ENCODE measurements around the gene B4GALT2.

B4GALT2 gene

DNA sequence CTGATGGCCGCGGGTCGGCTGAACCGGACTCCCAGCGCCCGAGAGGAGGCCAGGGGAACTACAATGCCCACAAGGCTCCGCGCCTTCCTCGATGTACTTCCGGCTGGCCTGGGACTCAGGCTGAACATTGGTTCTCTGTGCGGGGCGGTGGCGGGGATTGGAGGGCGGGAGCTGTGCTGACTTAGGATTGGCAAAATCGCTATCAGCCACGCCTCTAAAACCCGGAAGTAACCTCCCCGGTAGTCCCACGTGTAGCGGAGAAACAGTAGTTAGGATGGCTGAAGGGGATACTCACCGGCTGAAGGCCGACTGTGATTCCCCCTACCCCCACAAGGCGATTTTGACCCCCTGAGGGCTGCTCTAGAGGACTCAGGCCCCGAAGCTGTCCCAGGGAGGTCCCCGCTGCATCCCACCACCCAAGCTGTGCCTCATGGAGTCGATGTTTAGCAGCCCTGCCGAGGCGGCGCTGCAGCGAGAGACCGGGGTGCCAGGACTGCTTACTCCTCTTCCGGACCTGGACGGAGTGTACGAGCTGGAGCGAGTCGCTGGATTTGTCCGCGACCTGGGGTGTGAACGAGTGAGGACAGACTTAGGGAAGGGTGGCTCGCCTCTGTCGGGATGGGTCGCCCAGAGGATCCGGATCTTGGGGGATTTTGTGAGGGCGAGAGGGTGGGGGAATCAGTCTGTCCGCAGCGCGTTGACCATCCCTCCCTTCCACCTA, 9.1 kb upstream of the B4GALT2 start, which contains the start of gene DPH2:
Gene DPH2, plus strand, starts transcription at position 265 of the 721 bp plus-strand sequence. Its CDS starts 166 bp downstream, at position 431.
- peak; percentile 100 for DNase-seq

DNA sequence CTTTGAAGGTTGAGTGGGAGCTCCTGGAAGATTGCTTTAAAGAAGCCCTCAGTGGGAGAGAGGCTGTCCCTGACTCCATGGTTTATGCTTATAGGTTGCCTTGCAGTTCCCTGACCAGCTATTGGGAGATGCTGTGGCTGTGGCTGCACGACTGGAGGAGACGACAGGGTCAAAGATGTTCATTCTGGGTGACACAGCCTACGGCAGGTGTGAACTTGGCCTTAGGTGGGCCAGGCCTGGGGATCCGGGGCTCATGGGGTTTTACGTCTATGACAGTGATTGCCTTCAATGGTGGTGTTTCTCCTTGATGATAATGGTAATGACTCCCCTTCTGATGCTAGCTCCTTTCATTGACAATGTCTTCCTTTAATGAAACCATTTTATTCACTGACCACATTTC, 8.5 kb upstream of the B4GALT2 start:
- DNase-seq: no peak

DNA sequence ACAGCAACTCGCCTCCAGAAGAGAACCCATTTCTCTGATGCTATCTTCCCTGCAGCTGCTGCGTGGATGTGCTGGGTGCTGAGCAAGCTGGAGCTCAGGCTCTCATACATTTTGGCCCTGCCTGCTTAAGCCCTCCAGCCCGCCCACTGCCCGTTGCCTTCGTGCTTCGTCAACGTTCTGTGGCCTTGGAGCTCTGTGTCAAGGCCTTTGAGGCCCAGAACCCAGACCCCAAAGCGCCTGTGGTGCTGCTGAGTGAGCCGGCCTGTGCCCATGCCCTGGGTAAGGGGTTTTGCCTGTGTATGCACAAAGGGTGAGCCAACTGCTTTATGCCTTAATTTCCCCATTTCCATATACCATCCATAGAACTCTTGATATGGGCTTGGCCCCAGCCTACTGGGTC, 8.1 kb upstream of the B4GALT2 start:
- DNase-seq: no peak

DNA sequence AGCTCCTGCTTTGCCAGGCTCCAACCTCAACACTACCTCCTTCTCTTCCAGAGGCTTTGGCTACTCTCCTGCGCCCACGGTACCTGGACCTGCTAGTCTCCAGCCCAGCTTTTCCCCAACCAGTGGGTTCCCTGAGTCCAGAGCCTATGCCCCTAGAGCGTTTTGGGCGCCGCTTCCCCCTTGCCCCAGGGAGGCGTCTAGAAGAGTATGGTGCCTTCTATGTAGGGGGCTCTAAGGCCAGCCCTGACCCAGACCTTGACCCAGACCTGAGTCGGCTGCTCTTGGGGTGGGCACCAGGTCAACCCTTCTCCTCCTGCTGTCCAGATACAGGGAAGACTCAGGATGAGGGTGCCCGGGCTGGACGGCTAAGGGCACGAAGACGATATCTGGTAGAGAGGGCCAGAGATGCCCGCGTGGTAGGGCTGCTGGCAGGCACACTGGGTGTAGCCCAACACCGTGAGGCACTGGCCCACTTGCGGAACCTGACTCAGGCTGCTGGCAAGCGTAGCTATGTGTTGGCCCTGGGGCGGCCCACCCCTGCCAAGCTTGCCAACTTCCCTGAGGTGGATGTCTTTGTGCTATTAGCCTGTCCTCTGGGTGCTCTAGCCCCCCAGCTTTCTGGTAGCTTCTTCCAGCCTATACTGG, 7.6 kb upstream of the B4GALT2 start:
- DNase-seq: no peak

DNA sequence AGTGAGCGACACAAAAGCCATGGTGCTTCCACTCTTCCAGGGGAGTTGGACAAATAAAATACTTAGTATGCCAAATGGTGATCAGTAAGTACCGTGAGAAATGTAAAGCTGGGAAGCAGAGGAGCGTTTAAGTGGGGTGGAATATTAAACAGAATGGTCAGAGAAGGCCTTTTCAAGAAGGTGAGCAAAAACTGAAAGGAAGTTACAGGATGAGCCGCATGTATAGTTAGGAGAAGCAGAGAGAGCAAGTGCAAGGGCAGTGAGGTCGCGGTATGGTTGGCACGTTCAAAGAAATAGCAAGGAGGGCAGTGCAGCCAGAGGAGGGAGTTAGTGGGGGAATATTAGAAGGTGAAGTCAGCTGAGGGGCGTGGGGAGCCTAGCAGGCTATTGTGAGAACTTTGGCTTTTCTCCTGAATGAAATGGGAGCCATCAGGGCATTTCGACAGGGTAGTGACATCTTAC, 5.0 kb upstream of the B4GALT2 start:
- DNase-seq: no peak

DNA sequence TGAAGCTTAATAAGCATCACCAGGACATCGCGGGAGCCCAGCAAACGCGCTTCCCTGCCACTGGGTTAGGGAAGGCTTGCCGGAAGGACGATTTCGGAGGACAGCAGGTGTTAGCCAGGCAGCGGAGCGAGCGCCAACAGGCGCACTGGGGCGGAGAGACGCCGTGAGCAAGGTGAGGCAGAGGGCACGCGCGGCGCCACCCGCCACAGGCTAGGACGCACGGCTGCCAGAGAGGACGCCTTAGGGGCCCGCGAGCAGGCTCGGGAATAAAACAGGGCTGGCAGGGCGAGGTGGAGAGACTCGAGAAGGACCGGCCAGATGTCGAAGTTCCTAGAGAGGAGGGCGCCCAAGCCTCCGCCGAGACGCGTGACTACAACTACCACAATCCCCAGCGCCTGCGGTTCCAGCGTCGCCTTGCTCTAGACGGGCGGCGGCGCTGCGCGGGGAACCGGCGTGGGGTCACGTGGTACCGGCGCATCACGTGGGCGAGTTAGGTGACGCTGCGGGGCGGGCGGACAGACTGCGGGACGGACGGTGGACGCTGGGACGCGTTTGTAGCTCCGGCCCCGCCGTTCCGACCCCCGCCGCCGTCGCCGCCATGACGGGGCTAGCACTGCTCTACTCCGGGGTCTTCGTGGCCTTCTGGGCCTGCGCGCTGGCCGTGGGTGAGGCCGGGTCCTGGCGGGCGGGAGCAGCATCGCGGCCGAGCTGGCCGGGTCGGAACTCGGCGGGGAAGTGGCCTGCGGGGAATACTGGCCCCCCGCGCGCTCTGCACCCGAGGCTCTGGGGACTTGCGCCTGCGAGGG, 4.4 kb upstream of the B4GALT2 start, which contains the start of gene ATP6V0B:
Gene ATP6V0B, plus strand, starts transcription at position 518 of the 806 bp plus-strand sequence. Its CDS starts 81 bp downstream, at position 599.
- DNase-seq: peak; percentile 98

DNA sequence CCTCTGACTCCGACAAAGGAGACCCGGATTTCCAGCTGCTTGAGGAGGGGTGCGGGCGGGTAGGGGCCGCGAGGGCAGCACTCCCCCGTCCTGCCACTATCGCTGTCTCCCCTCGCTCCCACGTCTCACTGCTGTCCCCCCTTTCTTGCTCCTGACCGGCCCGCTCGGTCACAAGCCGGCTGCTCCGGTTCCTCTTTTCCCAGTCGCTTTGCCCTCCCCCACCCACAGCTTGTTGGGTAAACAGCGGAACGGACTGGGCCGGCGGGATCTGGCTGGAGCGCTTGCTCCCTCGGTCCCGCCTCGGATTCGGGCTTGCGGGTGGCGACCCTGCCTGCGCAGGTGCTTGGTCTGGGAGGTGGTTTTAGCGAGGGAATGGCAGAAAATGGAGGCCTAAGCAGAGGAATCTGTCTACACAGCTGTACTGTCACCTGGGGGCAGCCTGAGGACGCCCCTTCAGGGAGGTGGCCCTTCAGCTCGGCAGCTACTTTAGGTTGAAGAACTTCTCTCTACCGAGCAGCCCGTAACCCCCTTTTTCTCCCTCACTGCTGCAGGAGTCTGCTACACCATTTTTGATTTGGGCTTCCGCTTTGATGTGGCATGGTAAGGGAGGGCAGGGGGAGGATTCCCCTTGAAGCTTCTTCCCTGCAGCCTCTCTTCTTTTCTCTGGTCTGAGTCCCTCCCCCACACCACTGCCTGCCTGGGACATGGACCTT, 3.6 kb upstream of the B4GALT2 start:
- DNase-seq: peak; percentile 26

DNA sequence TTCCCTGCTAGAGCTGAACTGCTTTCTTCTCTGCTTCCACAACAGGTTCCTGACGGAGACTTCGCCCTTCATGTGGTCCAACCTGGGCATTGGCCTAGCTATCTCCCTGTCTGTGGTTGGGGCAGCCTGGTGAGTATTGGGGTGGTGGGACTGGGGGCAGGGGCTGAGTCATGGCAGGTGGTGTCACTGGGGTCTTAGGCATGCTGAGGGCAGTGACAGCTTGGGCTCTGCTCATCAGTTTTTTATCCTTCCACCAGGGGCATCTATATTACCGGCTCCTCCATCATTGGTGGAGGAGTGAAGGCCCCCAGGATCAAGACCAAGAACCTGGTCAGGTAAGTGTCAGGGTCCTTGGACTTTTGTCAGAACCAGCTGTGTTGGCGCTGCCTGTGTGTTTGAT, 3.0 kb upstream of the B4GALT2 start:
- no peak for DNase-seq

DNA sequence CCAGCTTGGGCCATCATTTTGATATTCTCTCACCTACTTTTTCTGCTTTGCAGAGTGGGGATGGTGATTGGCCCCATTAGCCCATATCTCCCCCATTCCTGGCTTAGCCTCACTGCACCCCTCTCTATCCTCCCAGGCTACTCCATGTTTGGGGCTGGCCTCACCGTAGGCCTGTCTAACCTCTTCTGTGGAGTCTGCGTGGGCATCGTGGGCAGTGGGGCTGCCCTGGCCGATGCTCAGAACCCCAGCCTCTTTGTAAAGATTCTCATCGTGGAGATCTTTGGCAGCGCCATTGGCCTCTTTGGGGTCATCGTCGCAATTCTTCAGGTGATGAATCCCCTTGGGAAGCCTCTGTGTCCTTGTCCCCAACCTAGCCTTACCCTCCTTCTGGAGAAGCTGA, 2.1 kb upstream of the B4GALT2 start:
- no peak for DNase-seq

DNA sequence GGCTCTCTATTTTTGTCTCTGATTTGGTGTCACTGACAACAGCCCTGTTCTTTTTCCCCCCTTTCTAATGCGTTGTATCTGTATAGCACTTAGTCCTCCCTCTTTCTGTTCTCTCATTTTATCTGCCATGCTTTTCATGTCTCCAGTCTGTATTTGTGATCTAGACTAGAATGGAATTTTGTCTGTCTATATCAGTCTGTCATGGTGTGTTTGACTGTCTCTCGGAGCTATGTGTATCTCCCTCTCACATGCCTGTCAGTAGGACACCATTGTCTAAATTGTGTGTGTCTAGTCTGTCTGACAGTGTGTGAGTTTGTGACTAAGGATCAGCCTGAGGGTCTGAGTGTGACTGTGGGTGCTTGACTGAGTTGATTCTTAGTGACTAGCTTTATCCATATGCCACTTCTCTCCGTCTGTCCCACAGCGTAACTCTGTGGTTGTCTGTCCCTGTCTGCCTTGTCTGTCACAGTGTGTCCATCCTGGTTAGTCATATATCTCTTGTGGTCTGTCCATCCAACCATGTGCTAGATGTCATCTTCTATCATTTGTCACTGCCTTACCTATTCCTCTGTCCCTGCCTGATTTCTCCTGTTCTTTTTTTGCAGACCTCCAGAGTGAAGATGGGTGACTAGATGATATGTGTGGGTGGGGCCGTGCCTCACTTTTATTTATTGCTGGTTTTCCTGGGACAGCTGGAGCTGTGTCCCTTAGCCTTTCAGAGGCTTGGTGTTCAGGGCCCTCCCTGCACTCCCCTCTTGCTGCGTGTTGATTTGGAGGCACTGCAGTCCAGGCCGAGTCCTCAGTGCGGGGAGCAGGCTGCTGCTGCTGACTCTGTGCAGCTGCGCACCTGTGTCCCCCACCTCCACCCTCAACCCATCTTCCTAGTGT, 1.4 kb upstream of the B4GALT2 start:
- DNase-seq: no peak

DNA sequence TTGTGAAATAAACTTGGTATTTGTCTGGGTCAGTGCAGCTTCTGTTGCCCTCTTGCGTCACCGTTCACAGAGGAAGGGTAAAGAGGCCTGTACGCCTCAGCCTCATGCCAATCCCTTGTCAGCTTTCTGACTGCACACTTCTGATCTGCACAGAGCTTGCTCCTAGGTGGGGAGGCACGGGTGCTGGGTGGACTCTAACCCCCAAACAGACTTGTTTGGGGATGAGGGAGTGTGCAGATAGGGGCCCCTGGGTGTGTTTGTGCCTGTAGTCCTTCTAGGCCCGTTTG, 803 bp upstream of the B4GALT2 start:
- DNase-seq: no peak

DNA sequence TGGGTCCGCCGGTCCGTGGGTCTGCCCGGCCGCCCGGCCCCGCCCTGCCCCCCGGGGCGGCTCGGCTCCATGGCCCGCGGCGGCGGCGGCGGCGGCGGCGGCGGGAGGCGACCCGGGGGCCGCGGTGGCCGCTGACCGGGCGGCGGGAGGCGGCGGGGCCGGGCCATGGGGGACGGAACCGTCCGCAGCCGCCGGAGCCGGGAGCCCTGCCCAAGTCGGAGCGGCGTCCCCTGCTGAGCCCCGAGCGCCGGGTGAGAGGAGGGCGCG, 184 bp downstream of the B4GALT2 start:
- DNase-seq: no peak

DNA sequence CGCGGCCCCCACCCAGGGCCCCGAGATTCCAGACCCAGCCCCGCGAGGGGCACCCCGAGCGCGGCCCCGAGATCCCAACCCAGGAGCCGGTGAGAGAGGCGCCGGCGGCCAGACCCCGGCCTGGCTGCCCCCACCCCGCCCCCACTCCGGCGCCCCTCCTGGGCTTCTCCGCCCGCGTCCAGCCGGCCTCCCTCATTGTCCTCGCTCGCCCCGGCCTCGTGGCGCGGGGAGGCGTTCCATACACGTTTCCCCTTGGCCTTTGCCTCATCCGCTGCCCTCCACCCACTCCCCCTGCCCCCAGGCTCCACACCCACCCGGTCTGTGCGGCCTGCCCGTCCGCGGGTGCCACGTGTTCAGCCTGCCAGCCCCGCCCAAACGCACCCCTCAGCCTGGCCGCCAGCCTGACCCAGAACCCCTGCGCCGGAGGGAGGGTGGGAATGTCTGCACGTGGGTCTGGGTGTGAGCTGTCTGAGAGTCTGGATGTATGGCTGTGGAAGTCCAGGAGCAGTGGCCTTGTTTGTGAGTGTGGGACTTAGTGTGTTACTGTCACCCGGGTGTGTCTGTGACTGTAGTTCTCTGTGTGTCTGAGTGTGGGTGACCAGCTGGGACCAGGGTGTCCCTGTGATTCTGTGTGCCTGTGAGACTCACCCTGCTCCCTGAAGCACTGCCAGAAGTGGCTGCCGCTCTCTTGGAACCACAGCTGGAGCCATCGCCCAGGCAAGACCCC, 681 bp downstream of the B4GALT2 start:
- DNase-seq: no peak

DNA sequence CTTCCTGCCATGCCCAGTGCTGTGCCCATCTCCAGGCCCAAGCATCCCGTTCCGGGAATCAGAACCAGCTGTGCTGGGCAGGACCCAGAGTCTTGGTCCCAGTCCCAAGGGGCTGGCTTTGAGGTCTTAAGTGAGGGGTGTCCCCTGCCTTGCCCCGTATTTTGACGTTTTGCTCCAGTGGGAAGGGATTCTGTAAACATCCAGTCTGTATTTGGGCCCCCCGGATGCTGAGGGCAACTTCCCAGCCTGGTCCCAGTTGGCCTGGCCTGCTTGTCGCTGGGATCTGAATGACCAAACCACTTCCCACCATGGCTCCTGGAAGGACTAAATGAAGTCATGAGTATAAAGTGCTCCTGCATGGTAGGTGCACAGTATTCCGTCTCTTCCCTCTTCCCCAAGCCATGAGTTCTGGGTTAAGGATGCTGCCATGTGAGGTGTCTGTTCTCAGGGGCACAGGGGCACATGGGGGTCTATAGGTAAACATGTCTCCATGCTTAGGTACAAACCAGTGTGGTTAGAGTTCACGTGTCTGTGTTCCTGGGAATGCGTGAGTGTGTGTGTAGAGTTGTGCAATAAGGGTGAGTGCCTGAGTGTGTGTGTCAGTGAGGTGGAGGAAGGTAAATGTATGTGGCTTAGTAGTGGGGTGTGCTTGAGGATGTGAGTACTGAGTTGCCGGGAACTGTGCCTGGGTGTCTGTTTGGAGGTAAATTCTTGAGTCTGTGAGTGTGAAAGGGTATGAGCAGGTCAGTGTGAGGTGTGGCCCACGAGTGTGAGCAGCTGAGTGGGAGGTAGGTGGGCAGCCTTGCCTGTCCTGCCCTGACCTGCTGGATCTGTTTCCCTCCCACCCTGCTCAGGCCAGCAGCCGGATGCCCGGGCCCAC, 1.5 kb downstream of the B4GALT2 start:
- DNase-seq: no peak

DNA sequence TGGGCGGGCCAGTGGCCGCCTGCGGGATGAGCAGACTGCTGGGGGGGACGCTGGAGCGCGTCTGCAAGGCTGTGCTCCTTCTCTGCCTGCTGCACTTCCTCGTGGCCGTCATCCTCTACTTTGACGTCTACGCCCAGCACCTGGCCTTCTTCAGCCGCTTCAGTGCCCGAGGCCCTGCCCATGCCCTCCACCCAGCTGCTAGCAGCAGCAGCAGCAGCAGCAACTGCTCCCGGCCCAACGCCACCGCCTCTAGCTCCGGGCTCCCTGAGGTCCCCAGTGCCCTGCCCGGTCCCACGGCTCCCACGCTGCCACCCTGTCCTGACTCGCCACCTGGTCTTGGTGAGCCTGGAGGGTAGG, 2.1 kb downstream of the B4GALT2 start:
- DNase-seq: no peak

DNA sequence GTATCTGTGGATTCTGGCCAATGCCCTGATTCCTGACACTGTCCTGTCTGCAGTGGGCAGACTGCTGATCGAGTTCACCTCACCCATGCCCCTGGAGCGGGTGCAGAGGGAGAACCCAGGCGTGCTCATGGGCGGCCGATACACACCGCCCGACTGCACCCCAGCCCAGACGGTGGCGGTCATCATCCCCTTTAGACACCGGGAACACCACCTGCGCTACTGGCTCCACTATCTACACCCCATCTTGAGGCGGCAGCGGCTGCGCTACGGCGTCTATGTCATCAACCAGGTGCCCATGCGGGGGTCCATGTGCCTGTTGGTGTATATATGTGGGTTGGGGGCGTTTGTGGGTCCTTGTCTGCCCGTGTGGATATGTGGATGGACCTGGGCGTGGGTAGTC, 2.6 kb downstream of the B4GALT2 start:
- no peak for DNase-seq

DNA sequence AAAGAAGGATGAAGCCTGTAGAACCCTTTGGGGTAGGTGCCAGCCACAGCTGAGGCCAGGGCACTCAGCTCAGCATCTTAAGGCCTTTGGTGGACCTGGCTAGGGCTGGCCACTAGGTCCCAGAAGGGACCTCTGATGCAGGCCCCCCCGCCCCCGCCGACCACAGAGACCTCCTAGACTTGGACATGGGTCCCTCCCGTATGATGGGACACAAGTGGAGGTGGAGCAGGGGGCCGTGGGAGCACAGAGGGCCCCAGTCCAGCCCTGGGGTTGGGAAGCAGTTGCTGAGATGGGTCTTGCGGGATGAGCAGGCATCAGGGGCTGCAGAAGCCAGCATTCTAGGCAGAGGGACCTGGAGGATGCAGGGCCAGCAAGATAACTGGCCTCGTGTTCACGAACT, 3.2 kb downstream of the B4GALT2 start:
- no peak for DNase-seq

DNA sequence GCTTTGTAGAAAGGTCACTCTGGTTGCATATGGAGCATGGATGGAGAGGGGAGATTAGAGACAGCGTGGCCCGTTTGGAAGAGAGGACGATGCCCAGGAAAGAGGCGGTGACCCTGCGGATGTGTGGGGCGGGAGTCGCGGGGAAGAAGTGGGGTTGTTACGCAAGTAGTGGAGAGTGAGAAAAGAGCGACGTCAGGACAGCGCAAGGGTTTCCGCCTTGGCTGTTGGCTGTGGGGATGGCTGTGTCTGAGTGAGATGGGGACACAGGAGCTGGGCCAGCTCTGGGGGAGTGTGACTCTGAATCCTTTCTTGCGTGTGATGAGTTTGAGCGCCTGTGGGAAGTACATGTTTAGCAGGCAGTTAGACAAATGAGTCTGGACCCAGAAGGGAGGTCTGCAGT, 3.8 kb downstream of the B4GALT2 start:
- DNase-seq: no peak

DNA sequence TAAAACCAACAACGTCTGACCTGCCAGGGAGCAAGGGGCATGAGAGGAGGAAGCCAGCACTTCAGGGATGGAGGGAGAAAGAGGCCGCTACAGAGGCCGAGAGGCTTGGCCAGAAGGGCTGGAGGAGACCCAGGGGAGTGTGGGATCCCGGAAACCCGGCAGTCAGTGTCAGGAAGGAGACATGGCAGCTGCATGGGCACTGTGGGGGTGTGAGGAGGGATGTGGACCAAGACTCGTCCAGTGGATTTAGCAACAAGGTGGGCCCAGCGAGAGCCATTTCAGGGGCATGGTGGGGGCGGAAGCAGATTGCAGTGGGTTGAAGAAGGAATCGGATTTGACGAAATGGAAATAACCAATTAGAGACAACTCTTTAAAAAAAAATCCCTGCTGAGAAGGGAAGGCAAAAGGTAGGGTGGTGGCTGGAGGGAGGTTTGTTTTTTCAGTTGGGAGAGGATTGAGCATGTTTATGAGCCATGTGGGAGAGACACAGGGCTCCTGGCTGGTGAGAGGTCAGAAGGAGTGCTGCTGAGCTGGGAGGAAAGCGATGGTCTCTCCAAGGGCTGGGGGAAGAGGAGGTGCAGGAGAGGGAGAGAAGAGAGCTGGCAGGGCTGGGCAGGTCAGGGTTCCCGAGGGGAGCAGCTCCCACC, 4.4 kb downstream of the B4GALT2 start:
- DNase-seq: no peak

DNA sequence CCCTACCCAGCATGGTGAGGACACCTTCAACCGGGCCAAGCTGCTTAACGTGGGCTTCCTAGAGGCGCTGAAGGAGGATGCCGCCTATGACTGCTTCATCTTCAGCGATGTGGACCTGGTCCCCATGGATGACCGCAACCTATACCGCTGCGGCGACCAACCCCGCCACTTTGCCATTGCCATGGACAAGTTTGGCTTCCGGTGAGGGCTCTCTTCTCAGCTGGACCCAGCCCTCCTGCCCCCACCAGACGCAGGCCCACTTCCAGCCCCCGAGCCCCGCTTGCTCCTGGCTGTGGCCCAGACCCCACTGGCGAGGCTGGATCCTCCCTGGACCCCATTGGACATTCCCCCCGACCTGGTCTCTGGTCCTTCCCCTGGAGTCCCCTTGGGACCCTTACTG, 5.8 kb downstream of the B4GALT2 start:
- no peak for DNase-seq

All from NCI-H774 (cell line).